GM12801 (cell line): ENCODE results near the gene AIG1.

Experiments used
- CTCF ChIP-seq: IDR thresholded peaks from one replicate; pipeline ENCODE4 v1.5.1; 2011; ENCODE audit warnings: control low read depth; ENCODE audit not compliant: insufficient read length; ENCODE audit errors: extremely low read depth

AIG1 gene

GRCh38 chr6:143261899-143262436, 201.3 kb downstream of the AIG1 start:
- no peak for TF ChIP-seq CTCF

- no peak for TF ChIP-seq CTCF
Measured at GRCh38 chr6:143262859-143263258, 202.2 kb downstream of the AIG1 start.

GRCh38 chr6:143264379-143264778, 203.7 kb downstream of the AIG1 start:
- TF ChIP-seq CTCF, result no peak

DNA sequence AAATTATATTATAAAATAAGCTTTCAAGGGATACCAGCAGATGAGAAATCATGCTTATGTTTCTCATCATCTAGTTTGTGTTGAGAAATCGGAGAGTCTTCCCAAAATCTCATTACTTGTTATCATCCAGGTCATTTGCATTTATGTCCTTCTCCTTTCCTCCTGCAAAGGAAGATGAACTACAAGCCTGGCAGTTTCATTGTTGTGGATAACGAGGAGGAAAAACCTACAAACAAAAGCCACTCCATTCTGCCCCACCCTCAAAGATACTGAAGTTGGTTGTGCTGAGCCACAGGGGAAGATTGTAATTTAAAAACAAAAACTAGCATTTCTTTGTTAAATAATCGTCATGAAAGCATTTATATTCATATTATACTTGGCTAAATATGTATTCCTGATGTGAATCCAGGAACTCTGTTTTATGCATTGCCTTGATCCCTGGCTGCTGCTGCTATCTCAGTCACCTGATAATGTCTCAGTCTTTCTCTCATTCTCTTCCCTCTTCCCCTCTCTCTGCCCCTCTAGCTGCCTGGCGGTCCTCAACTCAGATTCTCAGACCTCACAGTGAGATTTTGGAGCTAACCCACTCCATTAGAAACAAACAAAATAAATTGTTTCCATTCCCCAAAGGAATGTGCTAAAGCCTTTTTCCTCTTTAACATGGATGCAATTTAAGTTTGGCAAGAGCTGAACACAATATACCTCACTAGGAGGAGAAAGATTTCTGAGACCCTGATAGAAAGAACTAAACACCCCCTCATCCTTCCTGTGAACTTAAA, 204.5 kb downstream of the AIG1 start:
- no peak for TF ChIP-seq CTCF

GRCh38 chr6:143267760-143268159, 207.1 kb downstream of the AIG1 start:
- TF ChIP-seq CTCF, result no peak

DNA sequence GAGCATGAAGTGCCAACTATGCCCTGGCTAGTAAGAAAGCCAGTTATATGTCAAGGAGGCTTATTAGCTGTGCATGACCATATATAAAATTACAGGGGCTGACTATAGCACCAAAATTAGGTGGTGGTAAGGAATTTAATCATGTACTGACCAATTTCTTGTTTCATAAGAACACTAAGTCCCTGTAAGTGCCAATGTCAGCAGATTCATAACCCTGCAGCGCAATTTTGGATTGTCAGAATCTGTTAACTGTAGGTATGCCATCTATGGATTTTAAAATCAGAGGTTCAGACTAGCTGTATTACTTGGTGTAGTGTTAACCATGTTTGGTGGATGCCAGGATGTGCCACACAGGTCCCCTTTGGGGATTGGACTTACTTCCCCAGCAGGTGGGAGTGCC, 207.8 kb downstream of the AIG1 start:
- no peak for TF ChIP-seq CTCF

DNA sequence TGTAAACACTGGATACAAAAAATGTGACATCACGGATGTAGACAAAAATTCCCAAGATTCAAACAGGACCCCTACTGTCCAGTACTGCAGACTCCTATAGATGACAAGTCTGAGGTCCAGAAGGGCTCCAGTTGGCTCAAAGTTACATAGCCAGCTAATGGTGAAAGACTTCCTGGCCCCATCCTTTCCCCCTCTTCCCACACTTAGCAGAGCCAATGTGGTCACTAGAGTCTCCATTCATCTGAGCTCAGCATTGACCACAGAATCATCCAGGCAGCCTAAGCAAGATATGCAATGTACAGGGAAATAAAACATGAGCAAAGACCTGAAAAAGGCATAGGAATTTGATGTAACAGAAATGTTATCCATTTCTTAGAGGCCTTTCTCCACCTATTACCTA, 209.3 kb downstream of the AIG1 start:
- no peak for TF ChIP-seq CTCF

GRCh38 chr6:143271024-143271423, 210.3 kb downstream of the AIG1 start:
- TF ChIP-seq CTCF, result no peak
